Activated T-helper 2 cell treated with anti-CD3 and anti-CD28 coated beads, Interferon-gamma antibody, Interleukin-2, Interleukin-4, amounts not matched to agents 10 μg/mL and 5 μg/mL and 100 μg/mL, durations not matched to agents 14 hours and 24 hours and 36 hours (primary cell): ENCODE results near the gene TBL2. TPM values are rescaled to one million over a fixed set of nuclear protein-coding genes. Genes with fewer than 3 reads are reported as not detected.
"Not testable (repeated sequence)": the region's sequence is repeated elsewhere in the genome, so short reads cannot be mapped to it uniquely, and the experiment has no call there.

Experiments
- DNase-seq: peaks from one replicate; pipeline ENCODE4 v3.0.0; 2021; ENCODE audit warnings: low spot score
- H3K27ac Mint-ChIP-seq: one replicate; pipeline ENCODE4 v1.8.0; 2021; ENCODE audit warnings: mixed read lengths
- H3K27me3 Mint-ChIP-seq: one replicate; pipeline ENCODE4 v1.8.0; 2021; ENCODE audit warnings: low read depth, mixed read lengths
- H3K36me3 Mint-ChIP-seq: one replicate; pipeline ENCODE4 v1.8.0; 2021; ENCODE audit warnings: low read depth, mixed read lengths
- H3K4me1 Mint-ChIP-seq: one replicate; pipeline ENCODE4 v1.8.0; 2021; ENCODE audit warnings: low read depth, mixed read lengths
- H3K4me3 Mint-ChIP-seq: one replicate; pipeline ENCODE4 v1.8.0; 2021; ENCODE audit warnings: low read depth, mild to moderate bottlenecking, moderate library complexity, mixed read lengths
- H3K9me3 Mint-ChIP-seq: one replicate; pipeline ENCODE4 v1.8.0; 2021; ENCODE audit warnings: mixed read lengths
- intact Hi-C: fragments of 100-400 bp; cut with micrococcal nuclease; formaldehyde crosslinking; loops from one replicate; pipeline ENCODE4 v1.15.1; 2023
- total RNA-seq: library from RNA; stranded (reverse); gene quantifications from 2 replicates; pipeline ENCODE4 v1.2.3, GENCODE V29; 2022

TBL2 gene
- total RNA-seq, 1 donor from 2014 or later, result 43.9 TPM

GRCh38 chr7:73573276-73573675, 5.1 kb downstream of the TBL2 start:
- no peak for DNase-seq
- intact Hi-C loops, result no loop called here
- no peaks in the 10 kb centered on the region for H3K27me3 Mint-ChIP-seq
- no peak overlapping the region for H3K4me3 Mint-ChIP-seq
- no peaks in the 10 kb centered on the region for H3K9me3 Mint-ChIP-seq
- no peak overlapping the region for H3K27ac Mint-ChIP-seq
- peaks cover 8% of the 10 kb centered on the region for H3K4me1 Mint-ChIP-seq
- peaks cover 62% of the 10 kb centered on the region for H3K36me3 Mint-ChIP-seq

GRCh38 chr7:73572767-73573186, 5.6 kb downstream of the TBL2 start:
- intact Hi-C loops, result no loop called here
- Mint-ChIP-seq H3K27ac (no peak overlapping the region), H3K4me3 (no peak overlapping the region)

GRCh38 chr7:73570977-73571376, 7.4 kb downstream of the TBL2 start:
- DNase-seq, result no peak
- no peak overlapping the region for H3K27ac Mint-ChIP-seq
- intact Hi-C loops, result no loop called here
- H3K4me1 Mint-ChIP-seq, result peaks cover 21% of the 10 kb centered on the region
- no peak overlapping the region for H3K4me3 Mint-ChIP-seq
- peaks cover 53% of the 10 kb centered on the region for H3K36me3 Mint-ChIP-seq
- no peaks in the 10 kb centered on the region for H3K27me3 Mint-ChIP-seq
- H3K9me3 Mint-ChIP-seq, result no peaks in the 10 kb centered on the region

More at GRCh38 chr7:73572767-73573186, 5.6 kb downstream of the TBL2 start:
- Mint-ChIP-seq H3K27me3 (no peaks in the 10 kb centered on the region), H3K4me1 (peaks cover 12% of the 10 kb centered on the region), H3K9me3 (no peaks in the 10 kb centered on the region), H3K36me3 (peaks cover 61% of the 10 kb centered on the region)
- DNase-seq, result no peak

DNA sequence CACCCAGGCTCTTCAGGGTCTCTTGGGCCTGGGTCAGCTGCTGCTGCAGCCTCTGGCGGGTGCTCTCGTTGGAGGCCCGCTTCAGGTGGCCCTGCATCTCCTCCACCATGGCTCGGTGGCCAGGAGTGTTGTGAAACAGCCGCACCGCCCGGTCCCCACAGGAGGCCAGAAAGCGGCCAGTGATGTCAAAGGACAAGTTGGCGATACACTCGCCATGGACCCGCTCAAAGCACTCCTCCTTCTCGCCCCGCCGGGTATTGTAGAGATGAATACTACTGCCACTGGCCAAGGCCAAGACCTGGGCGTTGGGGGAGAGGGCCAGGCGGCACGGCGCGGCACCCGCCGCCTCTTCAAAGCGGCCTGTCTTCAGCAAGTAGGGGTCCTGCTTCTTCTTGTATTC, 7.9 kb downstream of the TBL2 start:
- Mint-ChIP-seq H3K4me3 (no peak overlapping the region), H3K9me3 (no peaks in the 10 kb centered on the region), H3K27me3 (no peaks in the 10 kb centered on the region), H3K27ac (no peak overlapping the region), H3K4me1 (peaks cover 26% of the 10 kb centered on the region), H3K36me3 (peaks cover 53% of the 10 kb centered on the region)
- intact Hi-C loops, result no loop called here
- no peak for DNase-seq

DNA sequence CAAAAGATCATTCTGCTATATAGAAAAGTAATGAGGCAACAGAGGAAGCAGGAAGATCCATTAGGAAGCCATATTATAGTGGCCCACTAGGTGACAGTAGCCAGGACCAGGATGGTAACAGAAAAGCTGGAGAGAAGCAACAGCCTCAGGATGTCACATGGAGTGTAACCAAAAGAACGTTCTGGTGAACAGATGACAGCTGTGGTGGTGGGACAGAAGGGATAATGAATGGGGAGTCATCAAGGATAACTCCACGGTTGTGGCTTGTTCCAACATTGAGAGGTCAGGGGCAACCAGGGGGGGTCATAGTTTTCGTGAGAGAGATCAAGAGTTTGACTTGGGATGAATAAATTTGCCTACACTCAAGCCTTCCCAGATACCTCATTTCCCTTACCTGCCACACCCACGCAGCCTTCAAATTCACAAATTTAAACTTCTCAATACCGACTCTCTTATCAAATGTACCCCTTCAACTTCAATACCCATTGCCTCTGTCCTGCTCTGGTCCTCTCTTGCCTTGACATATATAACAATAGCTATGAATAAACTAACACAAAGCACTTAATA, 9.3 kb downstream of the TBL2 start:
- peaks cover 27% of the 10 kb centered on the region for H3K4me1 Mint-ChIP-seq
- intact Hi-C loops, result no loop called here
- no peak for DNase-seq
- no peaks in the 10 kb centered on the region for H3K27me3 Mint-ChIP-seq
- H3K27ac Mint-ChIP-seq, result no peak overlapping the region
- peaks cover 47% of the 10 kb centered on the region for H3K36me3 Mint-ChIP-seq
- H3K9me3 Mint-ChIP-seq, result no peaks in the 10 kb centered on the region
- no peak overlapping the region for H3K4me3 Mint-ChIP-seq

DNA sequence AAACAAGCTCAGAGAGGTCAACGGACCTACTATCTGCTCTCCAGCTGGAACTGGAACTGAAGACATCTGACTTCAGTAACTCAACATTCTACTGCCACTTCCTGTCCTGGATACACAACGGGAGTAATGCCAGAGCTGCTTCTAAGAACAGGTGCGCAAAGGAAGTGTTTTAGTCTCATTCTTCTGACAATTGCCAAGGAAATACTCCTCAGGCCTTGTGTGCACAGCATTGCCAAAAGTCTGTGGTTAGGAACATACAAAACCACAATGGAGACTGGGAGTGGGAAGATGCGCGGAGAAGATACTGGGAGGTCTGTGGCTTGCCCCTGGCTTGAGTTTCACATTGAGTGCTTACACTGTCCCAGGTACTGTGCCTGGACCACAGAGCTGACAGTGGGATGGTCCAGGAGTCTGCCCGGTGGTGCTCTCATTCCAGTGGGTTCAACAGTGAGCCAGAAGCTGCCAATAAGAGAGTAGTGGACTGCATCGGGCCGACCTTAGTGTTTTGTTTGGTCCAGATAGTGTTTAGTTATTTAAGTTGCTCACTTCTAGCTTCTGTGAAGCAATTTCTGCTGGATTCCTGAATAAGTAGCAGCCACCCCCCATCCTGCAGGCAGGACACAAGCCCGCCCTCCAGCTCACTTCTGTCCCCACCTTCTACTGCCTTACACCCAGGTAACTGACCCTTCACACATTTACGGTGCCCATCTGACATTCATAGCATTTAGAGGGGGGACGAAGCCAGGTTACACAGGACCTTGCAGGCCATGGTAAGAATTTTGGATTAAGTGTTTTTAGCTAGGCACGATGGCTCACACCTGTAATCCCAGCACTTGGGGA, 10.3 kb downstream of the TBL2 start:
- no peaks in the 10 kb centered on the region for H3K27me3 Mint-ChIP-seq
- no peaks in the 10 kb centered on the region for H3K9me3 Mint-ChIP-seq
- H3K4me3 Mint-ChIP-seq, result no peak overlapping the region
- H3K4me1 Mint-ChIP-seq, result peaks cover 27% of the 10 kb centered on the region
- no peak for DNase-seq
- peaks cover 36% of the 10 kb centered on the region for H3K36me3 Mint-ChIP-seq
- H3K27ac Mint-ChIP-seq, result no peak overlapping the region
- intact Hi-C loops, result no loop called here

DNA sequence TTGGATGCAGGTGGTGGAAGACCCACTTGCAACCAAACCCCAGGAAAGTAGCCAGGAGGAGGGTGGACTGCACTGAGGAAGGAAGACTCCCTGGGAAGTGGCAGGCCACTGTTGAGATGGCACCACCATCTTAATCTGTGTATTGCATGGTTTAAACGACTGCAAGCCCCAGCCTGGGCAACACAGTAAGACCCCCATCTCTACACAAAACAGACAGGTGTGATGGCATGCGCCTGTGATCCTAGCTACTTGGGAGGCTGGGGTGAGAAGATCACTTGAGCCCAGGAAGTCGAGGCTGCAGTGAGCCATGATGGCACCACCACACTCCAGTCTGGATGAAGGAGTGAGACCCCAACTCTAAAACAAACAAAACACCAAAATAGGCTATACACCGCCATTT, 11.2 kb downstream of the TBL2 start:
- no peaks in the 10 kb centered on the region for H3K27me3 Mint-ChIP-seq

GRCh38 chr7:73566431-73566830, 11.9 kb downstream of the TBL2 start:
- Mint-ChIP-seq H3K4me1 (peaks cover 25% of the 10 kb centered on the region), H3K4me3 (peak overlapping the region; percentile 48), H3K36me3 (peaks cover 22% of the 10 kb centered on the region)
- DNase-seq, H3K27ac Mint-ChIP-seq, H3K9me3 Mint-ChIP-seq, H3K27me3 Mint-ChIP-seq, intact Hi-C loops: not testable (repeated sequence)

More for the DNA sequence above, 11.2 kb downstream of the TBL2 start:
- Mint-ChIP-seq H3K4me1 (peaks cover 25% of the 10 kb centered on the region), H3K9me3 (no peaks in the 10 kb centered on the region), H3K27ac (no peak overlapping the region), H3K4me3 (no peak overlapping the region), H3K36me3 (peaks cover 27% of the 10 kb centered on the region)
- intact Hi-C loops, result no loop called here
- no peak for DNase-seq

GRCh38 chr7:73565675-73566340, 12.6 kb downstream of the TBL2 start:
- Mint-ChIP-seq H3K9me3 (no peaks in the 10 kb centered on the region), H3K4me3 (peak overlapping the region; percentile 48), H3K36me3 (peaks cover 16% of the 10 kb centered on the region), H3K27ac (no peak overlapping the region), H3K27me3 (no peaks in the 10 kb centered on the region), H3K4me1 (peaks cover 25% of the 10 kb centered on the region)
- DNase-seq, result no peak
- intact Hi-C loops, result no loop called here

- Mint-ChIP-seq H3K27ac (no peak overlapping the region), H3K4me3 (no peak overlapping the region), H3K36me3 (peaks cover 9% of the 10 kb centered on the region), H3K4me1 (peaks cover 24% of the 10 kb centered on the region), H3K9me3 (no peaks in the 10 kb centered on the region), H3K27me3 (no peaks in the 10 kb centered on the region)
- intact Hi-C loops, result no loop called here
- DNase-seq, result no peak
These were observed 18.1 kb downstream of the TBL2 start for GRCh38 chr7:73560109-73560835.

DNA sequence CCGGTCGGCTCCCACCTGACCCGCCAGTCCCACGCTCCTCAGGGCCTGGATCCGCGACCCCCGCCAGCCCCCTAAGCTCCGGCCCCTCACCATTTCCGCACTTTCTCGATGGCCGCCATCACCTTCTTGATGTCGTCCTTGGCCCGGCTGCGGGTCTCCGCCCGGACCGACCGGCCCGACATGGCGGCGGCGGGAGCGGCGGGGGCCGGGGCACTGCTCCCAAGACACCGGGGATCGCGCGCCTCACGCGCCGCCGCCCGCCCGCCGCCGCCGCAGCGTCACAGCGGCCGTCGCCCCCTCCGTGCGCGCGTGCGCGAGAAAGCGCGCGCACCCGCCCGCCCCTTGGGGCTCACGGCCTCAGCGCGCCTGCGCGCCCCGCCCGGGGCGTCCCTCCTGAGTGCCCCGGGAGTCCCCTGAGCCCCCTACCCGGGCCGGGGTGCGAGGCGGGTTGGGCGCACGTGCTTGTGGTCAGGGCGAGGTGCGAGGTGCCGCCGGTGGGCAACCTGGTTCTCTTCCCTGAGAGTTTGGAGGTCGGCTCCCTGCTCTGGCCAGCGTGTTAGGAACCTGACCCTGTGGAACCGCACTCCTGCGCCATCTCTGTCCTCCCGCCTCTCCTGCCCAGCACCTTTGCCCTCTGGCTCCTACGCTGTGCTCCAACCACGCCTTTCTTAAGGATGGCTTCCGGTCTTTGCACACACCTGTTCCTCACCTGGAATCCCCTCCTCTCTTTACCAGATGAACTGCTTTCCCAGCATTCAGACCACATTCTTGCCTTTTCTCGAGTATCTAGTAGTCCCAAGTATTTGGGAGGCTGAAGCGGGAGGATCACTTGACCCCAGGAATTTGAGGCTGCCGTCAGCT, 20.8 kb downstream of the TBL2 start, which contains the start of gene BCL7B:
Gene BCL7B, minus strand, starts transcription at position 294 of the 861 bp plus-strand sequence. Its CDS starts 112 bp downstream, at position 182.
- peak within 1 kb of the TSS; percentile 94 for H3K27ac Mint-ChIP-seq
- peaks cover 27% of the 10 kb centered on the region for H3K36me3 Mint-ChIP-seq
- intact Hi-C loops, result loop anchor here (1.0 kb wide), 2 partner anchors 21 to 35 kb away; partner anchors contain the start of genes BAZ1B and TBL2

GRCh38 chr7:73557108-73557396, 21.3 kb downstream of the TBL2 start:
- peaks cover 36% of the 10 kb centered on the region for H3K4me1 Mint-ChIP-seq
- H3K9me3 Mint-ChIP-seq, result no peaks in the 10 kb centered on the region
- H3K27me3 Mint-ChIP-seq, result no peaks in the 10 kb centered on the region
- H3K27ac Mint-ChIP-seq, result peak overlapping the region; percentile 90
- peaks cover 32% of the 10 kb centered on the region for H3K36me3 Mint-ChIP-seq
- H3K4me3 Mint-ChIP-seq, result peak overlapping the region; percentile 88
- intact Hi-C loops, result loop anchor here (1.0 kb wide), 2 partner anchors 21 to 35 kb away; partner anchors contain the start of genes BAZ1B and TBL2
- peak; percentile 90 for DNase-seq

More for the DNA sequence above, 20.8 kb downstream of the TBL2 start, which contains the start of gene BCL7B:
- no peaks in the 10 kb centered on the region for H3K9me3 Mint-ChIP-seq
- peak within 1 kb of the TSS; percentile 88 for H3K4me3 Mint-ChIP-seq
- peak; percentile 78 for DNase-seq
- H3K27me3 Mint-ChIP-seq, result no peaks in the 10 kb centered on the region
- H3K4me1 Mint-ChIP-seq, result peaks cover 36% of the 10 kb centered on the region
